ENCODE measurements around the gene PEPD.
"Not testable (repeated sequence)": the region's sequence is repeated elsewhere in the genome, so short reads cannot be mapped to it uniquely, and the experiment has no call there.

Gene PEPD

GRCh38 chr19:33521480-33522370 lies at the start of gene PEPD:
PEPD (minus strand) TSS chr19:33521791; CDS start chr19:33521760, 31 bp downstream.
- DNase-seq: peak; percentile 82

DNA sequence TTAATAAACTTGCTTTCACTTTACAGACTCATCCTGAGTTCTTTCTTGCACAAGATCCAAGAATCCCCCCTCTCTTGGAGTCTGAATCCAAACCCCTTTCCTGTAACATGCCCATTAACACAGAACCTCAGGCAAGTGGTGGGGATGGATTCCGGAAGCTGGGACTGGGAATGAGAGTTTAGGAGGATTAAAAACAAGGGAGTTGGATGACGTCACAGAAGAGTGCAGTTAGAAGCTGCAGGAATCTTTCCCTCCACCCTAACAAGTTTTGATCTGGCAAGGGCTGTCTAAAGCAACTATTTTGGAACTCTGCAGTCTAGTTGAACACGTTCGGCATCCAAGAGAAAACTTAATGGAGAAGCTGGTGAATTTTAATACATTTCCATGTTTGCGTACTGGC lies 48.2 kb upstream of the PEPD start:
- DNase-seq: no peak

GRCh38 chr19:33568706-33569105 lies 47.1 kb upstream of the PEPD start:
- DNase-seq: no peak

DNA sequence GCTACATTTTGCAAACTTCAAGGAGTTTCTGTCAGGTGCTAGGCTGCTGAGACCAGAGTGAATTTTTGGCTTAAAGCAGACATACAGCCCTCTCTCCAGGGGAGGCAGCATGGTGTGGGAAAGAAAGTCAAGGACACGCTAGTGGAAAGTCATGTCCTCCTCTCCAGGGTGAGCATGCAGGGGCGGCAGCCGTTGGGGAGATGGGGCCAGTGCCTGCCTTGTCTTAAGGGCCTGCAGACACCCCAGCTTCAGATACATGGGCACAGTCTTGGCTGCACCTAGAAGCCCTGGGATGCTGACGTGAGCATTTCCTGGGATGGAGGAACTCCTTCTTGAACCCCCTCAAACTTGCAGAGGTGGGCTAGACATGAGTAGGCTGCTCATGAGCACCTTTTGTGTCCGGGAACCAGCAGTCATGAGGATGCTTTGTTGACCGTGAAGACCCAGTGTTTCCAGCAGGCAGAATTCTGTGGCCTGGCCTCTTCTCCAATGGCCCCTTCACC lies 43.3 kb upstream of the PEPD start:
- DNase-seq: no peak

DNA sequence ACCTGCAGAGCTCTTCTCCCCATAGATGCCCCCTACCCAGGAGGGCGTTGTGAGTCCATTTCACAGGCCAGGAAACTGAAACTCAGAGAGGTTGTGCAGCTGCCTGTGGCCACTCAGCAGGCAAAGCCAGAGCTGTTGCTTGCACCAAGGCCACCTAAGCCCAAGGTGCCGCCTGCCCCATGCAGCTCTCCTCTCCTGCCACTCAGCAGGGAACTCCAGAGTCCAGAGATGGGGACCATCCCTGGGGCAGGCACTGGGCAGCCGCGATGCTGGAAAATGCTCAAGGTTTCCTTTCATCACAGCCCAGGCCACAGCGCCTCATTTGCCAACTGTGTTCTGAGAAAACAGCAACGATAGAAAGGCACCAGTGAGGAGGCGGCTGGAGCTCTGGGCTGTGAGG lies 41.0 kb upstream of the PEPD start:
- DNase-seq: no peak

- not testable (repeated sequence) for DNase-seq
Observed at GRCh38 chr19:33561666-33562065, 40.1 kb upstream of the PEPD start.

- DNase-seq: no peak
Observed at GRCh38 chr19:33561261-33561660, 39.7 kb upstream of the PEPD start.

- no peak for DNase-seq
Observed at GRCh38 chr19:33559996-33560395, 38.4 kb upstream of the PEPD start.

GRCh38 chr19:33558856-33559255 lies 37.3 kb upstream of the PEPD start:
- peak; percentile 26 for DNase-seq

GRCh38 chr19:33558151-33558550 lies 36.6 kb upstream of the PEPD start:
- DNase-seq: no peak

DNA sequence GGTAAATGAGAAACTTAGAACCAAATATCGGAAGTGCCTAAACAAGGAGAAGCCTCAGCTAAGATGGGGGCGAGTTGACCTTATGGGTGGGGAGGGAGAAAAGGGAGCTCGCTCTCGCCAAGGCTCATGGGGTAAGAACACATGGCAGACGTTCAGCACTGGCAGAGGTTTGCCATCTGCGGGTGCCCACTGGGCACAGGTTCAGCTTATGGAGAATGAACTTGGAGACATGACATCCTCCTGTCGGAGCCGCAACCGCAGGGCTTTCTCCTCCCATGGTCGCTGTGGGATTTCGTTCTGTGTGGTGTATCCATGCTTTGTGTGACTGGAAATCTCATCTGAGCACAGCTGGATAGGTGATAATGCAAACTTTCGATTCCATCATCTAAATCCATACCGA lies 36.1 kb upstream of the PEPD start:
- DNase-seq: no peak

DNA sequence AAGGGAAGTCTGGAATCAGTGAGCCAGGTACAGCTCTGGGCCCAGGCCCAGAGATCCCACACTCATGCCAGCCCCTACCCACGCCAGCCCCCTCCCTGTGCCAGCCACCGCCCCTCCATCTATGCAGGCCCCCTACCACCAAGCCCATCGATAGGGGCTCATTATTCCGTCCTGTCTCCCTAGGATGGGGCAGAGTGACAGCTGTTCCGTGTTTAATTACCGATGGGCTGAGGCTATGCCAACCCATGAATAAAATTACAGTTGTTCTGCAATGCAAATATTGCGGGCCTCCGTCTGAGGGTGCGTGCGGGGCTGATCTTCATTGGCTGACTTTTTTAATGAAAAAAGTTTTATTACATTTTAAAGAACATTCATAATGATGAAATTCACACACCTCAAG lies 35.6 kb upstream of the PEPD start:
- DNase-seq: no peak

DNA sequence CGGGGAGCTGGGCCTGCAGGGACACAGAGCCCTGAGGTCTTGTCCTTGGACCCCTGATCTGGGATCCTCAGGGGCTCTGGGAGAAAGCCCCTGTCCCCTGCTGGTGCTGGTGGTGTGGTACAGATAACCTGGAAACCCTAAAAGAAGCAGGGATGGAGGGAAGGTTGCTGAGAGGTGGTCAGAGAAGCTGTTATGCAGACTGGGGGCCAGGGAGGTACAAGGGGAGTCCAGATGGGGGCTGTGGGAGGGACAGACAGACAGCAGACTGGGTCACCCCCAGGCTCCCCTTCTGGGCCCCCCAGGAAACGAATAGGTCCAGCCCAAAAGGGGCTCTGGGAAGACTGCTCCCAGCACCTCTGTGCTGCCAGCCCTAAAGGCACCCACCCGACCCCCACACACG lies 34.7 kb upstream of the PEPD start:
- no peak for DNase-seq

DNA sequence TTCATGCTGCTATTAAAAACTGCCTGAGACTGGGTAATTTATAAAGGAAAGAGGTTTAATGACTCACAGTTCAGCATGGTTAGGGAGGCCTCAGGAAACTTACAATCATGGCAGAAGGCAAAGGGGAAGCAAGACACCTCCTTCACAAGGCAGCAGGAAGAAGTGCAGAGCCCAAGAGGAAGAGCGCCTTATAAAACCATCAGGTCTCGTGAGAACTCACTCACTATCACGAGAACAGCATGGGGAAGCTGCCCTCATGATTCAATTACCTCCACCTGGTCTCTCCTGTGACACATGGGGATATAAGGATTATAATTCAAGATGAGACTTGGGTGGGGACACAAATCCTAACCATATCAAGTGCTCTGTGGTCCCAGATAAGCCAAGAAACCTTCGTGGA lies 34.1 kb upstream of the PEPD start:
- DNase-seq: not testable (repeated sequence)

DNA sequence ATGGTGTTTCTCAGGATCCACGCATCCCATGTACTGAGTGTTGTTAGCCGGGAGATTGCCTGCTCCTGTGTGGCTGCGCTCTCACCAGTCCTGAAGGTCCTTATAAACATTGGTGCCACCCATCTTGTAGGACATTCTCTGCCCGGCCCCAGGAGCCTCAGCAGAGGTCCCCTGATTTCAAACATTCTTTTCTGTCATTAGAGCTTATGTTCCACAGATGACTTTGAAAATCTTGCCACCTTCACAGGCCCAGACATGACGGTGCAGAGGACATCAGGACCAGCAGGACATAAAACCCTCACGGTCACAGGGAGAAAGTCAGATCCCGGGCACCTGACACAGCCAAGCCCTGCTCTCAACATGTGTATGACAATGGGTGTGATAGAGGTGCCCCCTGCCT lies 33.2 kb upstream of the PEPD start:
- DNase-seq: no peak

GRCh38 chr19:33554391-33554790 lies 32.8 kb upstream of the PEPD start:
- no peak for DNase-seq

DNA sequence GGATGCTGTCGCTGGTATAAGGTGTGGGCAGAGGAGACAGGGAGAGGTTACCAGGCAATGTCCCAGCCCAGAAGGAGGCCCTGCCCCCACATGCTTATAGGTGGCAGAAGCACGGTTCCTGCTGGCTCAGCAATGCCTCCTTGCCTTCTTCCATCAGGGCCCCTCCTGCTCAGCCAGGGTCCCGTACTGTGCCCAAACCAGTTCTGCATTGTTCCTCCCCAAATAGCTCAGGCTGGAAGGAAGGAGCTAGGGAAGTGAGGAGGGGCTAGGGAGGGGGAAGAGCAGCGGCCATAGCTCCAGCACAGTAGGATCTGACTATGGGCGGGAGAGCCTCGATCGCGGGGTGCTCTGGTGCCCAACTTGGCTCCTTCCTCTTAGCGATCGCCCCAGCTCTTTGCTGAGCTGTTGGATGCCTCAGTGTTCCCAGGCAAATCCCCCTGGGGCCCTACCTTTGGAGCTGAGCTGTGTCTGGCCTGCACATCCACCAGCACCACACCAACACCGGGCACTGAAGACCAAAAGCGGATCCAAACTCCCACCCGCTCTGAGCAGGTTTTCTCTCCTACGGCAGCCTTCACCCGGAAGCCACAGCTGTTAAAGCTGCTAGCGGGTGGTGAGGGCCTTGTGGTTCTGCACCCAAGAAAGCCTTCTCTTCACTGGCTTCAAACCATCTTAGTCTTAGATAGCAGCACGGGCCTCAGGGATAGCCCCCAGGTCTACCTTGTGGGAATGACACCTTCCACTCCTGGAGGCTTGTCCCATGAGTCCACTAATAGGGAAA lies 32.1 kb upstream of the PEPD start:
- no peak for DNase-seq

GRCh38 chr19:33552928-33553279 lies 31.3 kb upstream of the PEPD start:
- no peak for DNase-seq

DNA sequence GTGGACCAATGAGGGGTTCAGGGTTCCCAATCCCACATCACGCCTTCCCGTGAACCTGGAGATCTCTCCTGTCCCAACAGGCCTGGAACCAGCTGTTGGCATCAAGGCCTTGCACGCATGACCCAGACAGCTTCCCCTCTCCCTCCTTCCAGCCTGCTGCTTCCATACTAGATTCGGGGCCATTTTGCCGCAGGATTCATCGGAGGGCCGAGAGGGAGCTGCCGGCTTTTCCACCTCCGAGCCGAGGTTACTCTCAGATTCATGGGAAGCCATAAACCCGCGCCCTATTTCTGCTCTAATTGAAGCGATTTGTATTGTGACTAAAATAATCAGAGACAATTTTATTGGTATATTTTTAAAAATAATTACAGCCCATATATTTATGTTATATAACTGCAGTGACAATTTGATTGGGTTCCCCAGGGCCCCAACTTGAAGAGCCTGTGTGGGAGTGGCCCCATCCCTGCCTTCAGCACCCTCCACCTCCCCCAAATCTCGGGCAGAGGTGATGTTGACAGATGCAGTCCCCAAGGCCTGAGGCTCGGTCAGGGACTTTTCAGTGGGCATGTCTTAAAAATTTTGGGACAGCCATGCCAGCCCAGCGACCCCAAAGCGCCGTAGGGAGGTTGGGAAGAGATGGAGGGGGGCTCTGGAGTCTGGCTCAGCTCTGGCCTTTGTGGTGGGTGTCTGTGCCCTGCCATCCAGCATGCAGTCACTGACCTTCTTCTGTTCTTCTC lies 30.8 kb upstream of the PEPD start:
- DNase-seq: no peak

- DNase-seq: no peak
Observed at GRCh38 chr19:33551676-33552075, 30.1 kb upstream of the PEPD start.

DNA sequence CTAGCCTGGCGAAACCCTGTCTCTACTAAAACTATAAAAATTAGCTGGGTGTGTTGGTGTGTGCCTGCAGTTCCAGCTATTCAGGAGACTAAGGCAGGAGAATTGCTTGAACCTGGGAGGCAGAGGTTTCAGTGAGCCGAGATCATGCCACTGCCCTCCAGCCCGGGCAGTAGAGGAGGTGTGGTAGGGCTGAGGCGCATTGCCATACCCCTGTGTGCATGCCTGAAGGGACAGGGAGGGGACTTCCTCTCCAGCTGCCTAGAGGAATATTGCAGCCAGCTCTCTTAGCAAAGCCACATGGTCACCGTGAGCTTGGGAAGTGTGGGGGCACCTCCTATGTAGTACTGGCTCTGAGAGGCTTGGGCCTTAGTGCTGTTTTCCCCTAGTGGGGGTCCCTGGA lies 29.2 kb upstream of the PEPD start:
- no peak for DNase-seq

DNA sequence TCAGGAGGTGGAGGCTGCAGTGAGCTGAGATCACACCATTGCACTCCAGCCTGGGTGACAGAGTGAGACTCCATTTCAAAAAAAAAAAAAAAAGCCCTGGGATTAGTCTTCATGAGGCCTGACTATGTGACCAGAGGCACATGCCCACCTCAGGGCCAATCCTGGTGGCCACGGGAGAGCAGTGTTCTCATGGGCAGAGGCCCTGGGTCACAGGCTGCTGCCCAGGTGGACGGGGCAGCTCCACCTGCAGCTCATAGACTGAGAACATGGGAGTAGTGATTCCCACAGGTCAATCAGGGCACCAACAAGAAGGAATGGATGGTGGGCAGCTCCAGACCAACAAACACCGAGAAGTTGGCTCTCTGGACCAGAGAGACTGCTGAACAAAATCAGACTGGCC lies 26.1 kb upstream of the PEPD start:
- no peak for DNase-seq

DNA sequence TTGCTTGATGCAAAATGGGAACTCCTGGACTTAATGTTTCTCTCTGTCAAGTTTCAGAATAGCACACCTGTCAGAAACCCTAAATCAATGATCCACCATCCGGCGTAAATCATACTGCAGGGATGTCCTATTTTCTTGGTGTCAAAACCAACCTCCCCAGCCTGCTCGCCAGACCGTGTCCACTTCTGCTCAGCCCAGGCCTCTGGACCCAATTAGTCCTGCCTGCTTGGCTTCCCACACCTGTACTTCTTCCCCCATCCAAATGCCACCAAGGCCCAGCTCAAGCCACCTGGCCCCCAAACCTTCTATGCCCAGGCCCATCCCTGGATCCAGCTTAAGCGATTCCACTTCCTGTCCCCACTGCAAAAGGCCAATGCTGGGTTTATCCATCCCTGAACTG lies 25.1 kb upstream of the PEPD start:
- DNase-seq: no peak

Data from NCI-H1105 treated with DMSO at 0.1 percent for 48 hours (cell line).